Brain microvascular endothelial cell (primary cell): ENCODE data around the gene ATP5F1A.
"Not testable (repeated sequence)": the region's sequence is repeated elsewhere in the genome, so short reads cannot be mapped to it uniquely, and the experiment has no call there.

ENCODE experiments used
- DNase-seq: peaks from one replicate; pipeline ENCODE4 v3.0.0-alpha.2; 2020
- H3K27ac ChIP-seq: fragments of 250-450 bp; sonication (Bioruptor Pico); 2 replicates; pipeline ENCODE4 v1.5.1; 2020; ENCODE audit warnings: mild to moderate bottlenecking, moderate library complexity
- H3K27me3 ChIP-seq: fragments of 250-450 bp; sonication (Bioruptor Pico); replicated peaks from 2 replicates; pipeline ENCODE4 v1.5.1; 2020; ENCODE audit warnings: mild to moderate bottlenecking
- H3K36me3 ChIP-seq: fragments of 250-450 bp; sonication (Bioruptor Pico); replicated peaks from 2 replicates; pipeline ENCODE4 v1.5.1; 2020; ENCODE audit warnings: mild to moderate bottlenecking
- H3K4me3 ChIP-seq: 2 replicates; pipeline ENCODE4 v1.5.1; 2011; ENCODE audit warnings: low read depth, mild to moderate bottlenecking, control low read depth, low read length, moderate library complexity
- CTCF ChIP-seq: IDR thresholded peaks from 2 replicates; pipeline ENCODE4 v1.5.1; 2011; ENCODE audit warnings: low read depth, mild to moderate bottlenecking, moderate library complexity, low read length, control low read depth, inconsistent platforms; ENCODE audit errors: missing control alignments
- in situ Hi-C: cut with HindIII; loops from 2 replicates; pipeline ENCODE4 v1.10.0; 2017; ENCODE audit warnings: low sequenced_read_pairs, low pct_ligation_motif_present

Gene ATP5F1A

GRCh38 chr18:46097801-46098615 lies at the start of gene ATP5F1A:
Gene ATP5F1A, minus strand, starts transcription at chr18:46098296. Its CDS starts 65 bp downstream, at chr18:46098231.
- peak within 1 kb of the TSS; percentile 100 for H3K4me3 ChIP-seq
- peak within 1 kb of the TSS; percentile 88 for H3K27ac ChIP-seq
- peak; percentile 84 for DNase-seq
- no peaks in the 10 kb centered on the region for H3K27me3 ChIP-seq
- in situ Hi-C loops: loop anchor here (25.0 kb wide), 1 partner anchor 186 kb away; no protein-coding TSS in a partner anchor
- TF ChIP-seq CTCF: no peak
- H3K36me3 ChIP-seq: peaks cover 23% of the 10 kb centered on the region

GRCh38 chr18:46141199-46141598 lies 43.1 kb upstream of the ATP5F1A start:
- Histone ChIP-seq H3K4me3 (no peak overlapping the region), H3K27me3 (no peaks in the 10 kb centered on the region), H3K27ac (no peak overlapping the region), H3K36me3 (no peaks in the 10 kb centered on the region)
- no peak for TF ChIP-seq CTCF
- in situ Hi-C loops: no loop called here
- DNase-seq: no peak

GRCh38 chr18:46140173-46140572 lies 42.1 kb upstream of the ATP5F1A start:
- Histone ChIP-seq H3K4me3 (no peak overlapping the region), H3K27ac (no peak overlapping the region), H3K36me3 (no peaks in the 10 kb centered on the region), H3K27me3 (no peaks in the 10 kb centered on the region)
- in situ Hi-C loops: no loop called here
- no peak for TF ChIP-seq CTCF
- DNase-seq: no peak

GRCh38 chr18:46134920-46135675 lies 37.0 kb upstream of the ATP5F1A start:
- no peak for DNase-seq
- in situ Hi-C loops: no loop called here
- no peak overlapping the region for H3K4me3 ChIP-seq
- no peak overlapping the region for H3K27ac ChIP-seq
- TF ChIP-seq CTCF: no peak
- peaks cover under 1% of the 10 kb centered on the region for H3K36me3 ChIP-seq
- no peaks in the 10 kb centered on the region for H3K27me3 ChIP-seq

GRCh38 chr18:46133534-46133933 lies 35.4 kb upstream of the ATP5F1A start:
- no peak overlapping the region for H3K4me3 ChIP-seq
- in situ Hi-C loops: no loop called here
- peaks cover 12% of the 10 kb centered on the region for H3K36me3 ChIP-seq

GRCh38 chr18:46130549-46130948 lies 32.5 kb upstream of the ATP5F1A start:
- DNase-seq, H3K4me3 ChIP-seq, H3K27ac ChIP-seq, in situ Hi-C loops, H3K27me3 ChIP-seq: not testable (repeated sequence)
- peaks cover 19% of the 10 kb centered on the region for H3K36me3 ChIP-seq

More at GRCh38 chr18:46133534-46133933, 35.4 kb upstream of the ATP5F1A start:
- H3K27me3 ChIP-seq: no peaks in the 10 kb centered on the region
- no peak for TF ChIP-seq CTCF
- H3K27ac ChIP-seq: no peak overlapping the region
- no peak for DNase-seq
